ENCODE data around the gene SEC22A. TPM values are rescaled to one million over a fixed set of nuclear protein-coding genes. Genes with fewer than 3 reads are reported as not detected.
A peak's percentile ranks its signal among the peaks of the same experiment; 100 is the strongest.

The SEC22A gene
- total and polyA plus RNA-seq, 2 of the 8 experiments (the other 6 are each of a cell fraction or from before 2014, with no cell fraction given) = 10.6 to 17.1 TPM

- WGBS, 2 experiments (ENCODE audit: extremely low coverage in 1 of 2, insufficient coverage in 1 of 2, insufficient read length in 1 of 2, insufficient replicate concordance in 2 of 2, low coverage in 1 of 2, low lambda C conversion rate in 2 of 2, missing lambda C conversion rate in 1 of 2) = 89% methylated on average over 15 of the region's 15 CpGs; no CpG with 5 or more reads in 1 of the 2 experiments
- Histone ChIP-seq H3K36me3 (ENCODE audit: control insufficient read depth in 2 of 4, insufficient read depth in 4 of 4, low read length in 3 of 4) (peaks cover 0 to 7% (median 6%) of the 10 kb centered on the region in 4 experiments; a peak in 6 of 8 replicates), H2BK120ac (replicated peaks; ENCODE audit: low read depth, low read length) (no peak overlapping the region)
- TF ChIP-seq BRCA1 (IDR thresholded peaks at IDR 0.05; ENCODE audit: low read depth, low read length) = no peak
Observed at GRCh38 chr3:123156276-123156995, 45.3 kb upstream of the SEC22A start.

More at GRCh38 chr3:123156276-123156995, 45.3 kb upstream of the SEC22A start:
- H4K20me1 ChIP-seq (replicated peaks in 1 of 2; ENCODE audit: control insufficient read depth in 1 of 2, insufficient read depth in 2 of 2, low read length in 2 of 2) = peaks cover 0 to 2% of the 10 kb centered on the region in 2 experiments
- ChIA-PET CTCF (ENCODE audit: partially characterized antibody) (interaction anchor here (0.8 to 2.2 kb wide), 4 partner anchors 28 to 377 kb away, joined by 3 to 4 read pairs (median 3); no protein-coding TSS in a partner anchor), POLR2A (ENCODE audit: partially characterized antibody) (interaction anchor here (0.9 to 1.3 kb wide), 2 partner anchors 10 to 12 kb away, joined by 3 read pairs; no protein-coding TSS in a partner anchor)
- no peak for FAIRE-seq
- no peak overlapping the region; the same call in 1 of the 2 replicates for H2BK5ac ChIP-seq (ENCODE audit: low read depth, low read length)
- no peak overlapping the region for H3K56ac ChIP-seq (replicated peaks; ENCODE audit: insufficient read length, low read depth, low read length)
- H4K5ac ChIP-seq (ENCODE audit: insufficient read length, low read depth, low read length) = no peak overlapping the region
- no peak overlapping the region for H2BK15ac ChIP-seq (ENCODE audit: low read length)
- no peak overlapping the region for H2BK12ac ChIP-seq (ENCODE audit: low read depth, low read length)
- H3K4me2 ChIP-seq (ENCODE audit: insufficient read depth in 1 of 2, low read depth in 2 of 2, low read length in 2 of 2) = no peak overlapping the region
- H3K27ac ChIP-seq (ENCODE audit: low read depth, low read length) = no peak overlapping the region
- no peak overlapping the region for H4K91ac ChIP-seq (replicated peaks; ENCODE audit: insufficient read length, low read length)
- no peaks in the 10 kb centered on the region for H3K9me3 ChIP-seq (ENCODE audit: insufficient read depth in 2 of 2, low read depth in 1 of 2, low read length in 1 of 2)
- no peaks in the 10 kb centered on the region for H3K79me1 ChIP-seq (ENCODE audit: low read depth, low read length)
- H2AK5ac ChIP-seq (ENCODE audit: low read depth, low read length) = no peak overlapping the region
- no peak overlapping the region for H4K8ac ChIP-seq (ENCODE audit: extremely low read depth, insufficient read depth, low read length)
- DNase-seq (ENCODE audit: low read depth in 1 of 2, low spot score in 2 of 2) = peak in 1 of 2 experiments; percentile 31
- no peak overlapping the region for H3K9ac ChIP-seq (replicated peaks in 1 of 4; ENCODE audit: extremely low read depth in 1 of 4, low read depth in 3 of 4, low read length in 3 of 4)
- no peak overlapping the region for H3K4ac ChIP-seq (replicated peaks; ENCODE audit: insufficient read length, low read depth, low read length)
- H3K4me1 ChIP-seq (replicated peaks in 1 of 4; ENCODE audit: control insufficient read depth in 3 of 4, insufficient read depth in 4 of 4, low read length in 3 of 4) = no peaks in the 10 kb centered on the region
- no peak overlapping the region for H3K18ac ChIP-seq (ENCODE audit: extremely low read depth, low read length)
- H2BK20ac ChIP-seq (ENCODE audit: low read length) = no peak overlapping the region
- H3K23ac ChIP-seq (ENCODE audit: insufficient read length) = no peak overlapping the region
- no peaks in the 10 kb centered on the region for H3K79me2 ChIP-seq (ENCODE audit: control insufficient read depth in 1 of 2, insufficient read depth in 2 of 2, low read length in 2 of 2)
- H3K4me3 ChIP-seq (ENCODE audit: extremely low read depth in 1 of 4, insufficient read depth in 2 of 4, low read depth in 3 of 4, low read length in 4 of 4) = no peak overlapping the region
- no peak overlapping the region for H2AFZ ChIP-seq (ENCODE audit: low read length)
- no peaks in the 10 kb centered on the region for H3K23me2 ChIP-seq (ENCODE audit: low read depth, low read length)
- H3K27me3 ChIP-seq (replicated peaks in 1 of 4; ENCODE audit: control insufficient read depth in 3 of 4, extremely low read depth in 1 of 4, insufficient read depth in 3 of 4, low read length in 3 of 4) = no peaks in the 10 kb centered on the region
- no peak overlapping the region for H3K14ac ChIP-seq (ENCODE audit: insufficient read length)
